Measurements from ENCODE around the gene LDB1. TPM values are rescaled to one million over a fixed set of nuclear protein-coding genes. Genes with fewer than 3 reads are reported as not detected.

The LDB1 gene
- total RNA-seq, 2 experiments from 2014 or later = 116 to 117 TPM

- intact Hi-C loops (cut with DNase I, micrococcal nuclease) = no loop called here
- H3K4me3 ChIP-seq (ENCODE audit: low read length) = no peak overlapping the region
- ChIA-PET POLR2A (no interaction called here), CTCF (no interaction called here)
- no peak overlapping the region for H3K27ac ChIP-seq (ENCODE audit: low read depth in 1 of 2, low read length in 2 of 2)
- no peaks in the 10 kb centered on the region for H3K4me1 ChIP-seq (ENCODE audit: insufficient read depth, low read length)
- no peaks in the 10 kb centered on the region for H3K9me3 Mint-ChIP-seq
- H3K4me1 Mint-ChIP-seq (ENCODE audit: low read depth) = no peaks in the 10 kb centered on the region
- H3K27me3 ChIP-seq (ENCODE audit: control insufficient read depth in 1 of 2, insufficient read depth in 2 of 2, low read length in 2 of 2) = no peaks in the 10 kb centered on the region
- H3K27ac Mint-ChIP-seq = no peak overlapping the region
- no peaks in the 10 kb centered on the region for H3K27me3 Mint-ChIP-seq
- DNase-seq (no peak), ATAC-seq (ENCODE audit: poor library complexity) (no peak)
- H3K36me3 ChIP-seq (ENCODE audit: insufficient read depth, low read length) = no peaks in the 10 kb centered on the region
- H3K9me3 ChIP-seq (ENCODE audit: control insufficient read depth in 1 of 2, insufficient read depth in 1 of 2, low read length in 2 of 2) = no peaks in the 10 kb centered on the region
- H3K4me3 Mint-ChIP-seq = no peak overlapping the region
- H3K36me3 Mint-ChIP-seq (ENCODE audit: low read depth) = no peaks in the 10 kb centered on the region
- no peak for TF ChIP-seq CTCF (IDR thresholded peaks at IDR 0.05)
Observed at GRCh38 chr10:102086196-102086595, 34.0 kb downstream of the LDB1 start.

GRCh38 chr10:102085336-102085735 lies 34.8 kb downstream of the LDB1 start:
- Histone ChIP-seq H3K9me3 (ENCODE audit: control insufficient read depth in 1 of 2, insufficient read depth in 1 of 2, low read length in 2 of 2) (no peaks in the 10 kb centered on the region), H3K4me1 (ENCODE audit: insufficient read depth, low read length) (no peaks in the 10 kb centered on the region), H3K27me3 (ENCODE audit: control insufficient read depth in 1 of 2, insufficient read depth in 2 of 2, low read length in 2 of 2) (no peaks in the 10 kb centered on the region), H3K4me3 (ENCODE audit: low read length) (no peak overlapping the region), H3K27ac (ENCODE audit: low read depth in 1 of 2, low read length in 2 of 2) (no peak overlapping the region), H3K36me3 (ENCODE audit: insufficient read depth, low read length) (no peaks in the 10 kb centered on the region)
- Mint-ChIP-seq H3K9me3 (no peaks in the 10 kb centered on the region), H3K36me3 (ENCODE audit: low read depth) (no peaks in the 10 kb centered on the region), H3K27ac (no peak overlapping the region), H3K27me3 (no peaks in the 10 kb centered on the region), H3K4me1 (ENCODE audit: low read depth) (no peaks in the 10 kb centered on the region), H3K4me3 (no peak overlapping the region)
- no peak for ATAC-seq (ENCODE audit: poor library complexity)
- POLR2A ChIA-PET = no interaction called here
- no peak for TF ChIP-seq CTCF (IDR thresholded peaks at IDR 0.05)
- no peak for DNase-seq
- CTCF ChIA-PET = no interaction called here
- intact Hi-C loops (cut with DNase I, micrococcal nuclease) = no loop called here

GRCh38 chr10:102083541-102083940 lies 36.6 kb downstream of the LDB1 start:
- Mint-ChIP-seq H3K36me3 (ENCODE audit: low read depth) (no peaks in the 10 kb centered on the region), H3K27me3 (no peaks in the 10 kb centered on the region), H3K9me3 (no peaks in the 10 kb centered on the region), H3K4me1 (ENCODE audit: low read depth) (no peaks in the 10 kb centered on the region), H3K4me3 (no peak overlapping the region), H3K27ac (no peak overlapping the region)
- DNase-seq (no peak), ATAC-seq (ENCODE audit: poor library complexity) (no peak)
- POLR2A ChIA-PET = interaction anchor here (1.0 kb wide), 1 partner anchor 28 kb away, joined by 3 read pairs; no protein-coding TSS in a partner anchor
- no peak overlapping the region for H3K27ac ChIP-seq (ENCODE audit: low read depth in 1 of 2, low read length in 2 of 2)
- intact Hi-C loops (cut with DNase I, micrococcal nuclease) = no loop called here
- H3K4me1 ChIP-seq (ENCODE audit: insufficient read depth, low read length) = no peaks in the 10 kb centered on the region
- TF ChIP-seq CTCF (IDR thresholded peaks at IDR 0.05) = no peak
- H3K27me3 ChIP-seq (ENCODE audit: control insufficient read depth in 1 of 2, insufficient read depth in 2 of 2, low read length in 2 of 2) = no peaks in the 10 kb centered on the region
- no peaks in the 10 kb centered on the region for H3K36me3 ChIP-seq (ENCODE audit: insufficient read depth, low read length)
- CTCF ChIA-PET = interaction anchor here (0.7 to 1.6 kb wide), 2 partner anchors 10 to 786 kb away, joined by 5 to 7 read pairs; partner anchors contain the start of gene AS3MT
- no peaks in the 10 kb centered on the region for H3K9me3 ChIP-seq (ENCODE audit: control insufficient read depth in 1 of 2, insufficient read depth in 1 of 2, low read length in 2 of 2)
- H3K4me3 ChIP-seq (ENCODE audit: low read length) = no peak overlapping the region
